ENCODE data around the gene UBE3C.
"Not testable (repeated sequence)": the region's sequence is repeated elsewhere in the genome, so short reads cannot be mapped to it uniquely, and the experiment has no call there.

Gene UBE3C

GRCh38 chr7:157269341-157270059, 130.8 kb downstream of the UBE3C start:
- Mint-ChIP-seq H3K27ac (peak overlapping the region; percentile 15), H3K9me3 (no peaks in the 10 kb centered on the region), H3K36me3 (peaks cover 11% of the 10 kb centered on the region), H3K4me3 (no peak overlapping the region), H3K4me1 (peaks cover 5% of the 10 kb centered on the region), H3K27me3 (no peaks in the 10 kb centered on the region)
- no peak for ATAC-seq (ENCODE audit: low read depth)
- no peak for DNase-seq (ENCODE audit: low spot score in 2 of 2)

GRCh38 chr7:157270060-157270444, 131.3 kb downstream of the UBE3C start:
- no peak for DNase-seq (ENCODE audit: low spot score in 2 of 2)
- H3K4me3 Mint-ChIP-seq = no peak overlapping the region
- no peaks in the 10 kb centered on the region for H3K27me3 Mint-ChIP-seq
- H3K27ac Mint-ChIP-seq = peak overlapping the region; percentile 15
- no peak for ATAC-seq (ENCODE audit: low read depth)
- peaks cover 9% of the 10 kb centered on the region for H3K36me3 Mint-ChIP-seq
- H3K9me3 Mint-ChIP-seq = no peaks in the 10 kb centered on the region
- peaks cover 5% of the 10 kb centered on the region for H3K4me1 Mint-ChIP-seq

GRCh38 chr7:157271315-157271990, 132.7 kb downstream of the UBE3C start:
- no peak for DNase-seq (ENCODE audit: low spot score in 2 of 2)
- Mint-ChIP-seq H3K9me3 (no peaks in the 10 kb centered on the region), H3K4me1 (peaks cover 5% of the 10 kb centered on the region), H3K4me3 (no peak overlapping the region), H3K27ac (no peak overlapping the region), H3K27me3 (no peaks in the 10 kb centered on the region), H3K36me3 (peaks cover 7% of the 10 kb centered on the region)
- no peak for ATAC-seq (ENCODE audit: low read depth)

- no peaks in the 10 kb centered on the region for H3K9me3 Mint-ChIP-seq
- no peak overlapping the region for H3K4me3 Mint-ChIP-seq
- no peaks in the 10 kb centered on the region for H3K27me3 Mint-ChIP-seq
- DNase-seq (ENCODE audit: low spot score in 2 of 2) (no peak), ATAC-seq (ENCODE audit: low read depth) (no peak)
- no peak overlapping the region for H3K27ac Mint-ChIP-seq
- peaks cover 5% of the 10 kb centered on the region for H3K4me1 Mint-ChIP-seq
- peaks cover 7% of the 10 kb centered on the region for H3K36me3 Mint-ChIP-seq
Measured at GRCh38 chr7:157271991-157272324, 133.2 kb downstream of the UBE3C start.

GRCh38 chr7:157272351-157273207, 133.9 kb downstream of the UBE3C start:
- H3K27ac Mint-ChIP-seq = no peak overlapping the region

GRCh38 chr7:157273208-157274093, 134.7 kb downstream of the UBE3C start:
- DNase-seq (ENCODE audit: low spot score in 2 of 2) (peak; percentile 49 to 70), ATAC-seq (ENCODE audit: low read depth) (peak; percentile 80)
- Mint-ChIP-seq H3K4me1 (peaks cover 8% of the 10 kb centered on the region), H3K4me3 (no peak overlapping the region), H3K36me3 (peaks cover 3% of the 10 kb centered on the region), H3K27ac (no peak overlapping the region), H3K27me3 (no peaks in the 10 kb centered on the region), H3K9me3 (no peaks in the 10 kb centered on the region)

More at GRCh38 chr7:157272351-157273207, 133.9 kb downstream of the UBE3C start:
- Mint-ChIP-seq H3K9me3 (no peaks in the 10 kb centered on the region), H3K4me1 (peaks cover 8% of the 10 kb centered on the region), H3K27me3 (no peaks in the 10 kb centered on the region), H3K36me3 (peaks cover 7% of the 10 kb centered on the region), H3K4me3 (no peak overlapping the region)
- DNase-seq (ENCODE audit: low spot score in 2 of 2) = no peak
- ATAC-seq (ENCODE audit: low read depth) = no peak

GRCh38 chr7:157274094-157274634, 135.4 kb downstream of the UBE3C start:
- H3K27me3 Mint-ChIP-seq; H3K27ac Mint-ChIP-seq; DNase-seq (ENCODE audit: low spot score in 2 of 2): not testable (repeated sequence)

GRCh38 chr7:157274991-157275427, 136.3 kb downstream of the UBE3C start:
- ATAC-seq (ENCODE audit: low read depth) (no peak), DNase-seq (ENCODE audit: low spot score in 2 of 2) (no peak)
- Mint-ChIP-seq H3K36me3 (no peaks in the 10 kb centered on the region), H3K27me3 (no peaks in the 10 kb centered on the region), H3K4me1 (peaks cover 8% of the 10 kb centered on the region), H3K4me3 (no peak overlapping the region), H3K9me3 (no peaks in the 10 kb centered on the region), H3K27ac (no peak overlapping the region)

More at GRCh38 chr7:157274094-157274634, 135.4 kb downstream of the UBE3C start:
- not testable (repeated sequence) for H3K4me3 Mint-ChIP-seq; H3K36me3 Mint-ChIP-seq; H3K4me1 Mint-ChIP-seq; H3K9me3 Mint-ChIP-seq; ATAC-seq (ENCODE audit: low read depth)

GRCh38 chr7:157276091-157276561, 137.4 kb downstream of the UBE3C start:
- H3K27me3 Mint-ChIP-seq = no peaks in the 10 kb centered on the region
- H3K4me3 Mint-ChIP-seq = no peak overlapping the region
- no peak overlapping the region for H3K27ac Mint-ChIP-seq
- no peaks in the 10 kb centered on the region for H3K36me3 Mint-ChIP-seq
- DNase-seq (ENCODE audit: low spot score in 2 of 2) = no peak
- H3K4me1 Mint-ChIP-seq = peaks cover 8% of the 10 kb centered on the region
- no peak for ATAC-seq (ENCODE audit: low read depth)
- no peaks in the 10 kb centered on the region for H3K9me3 Mint-ChIP-seq

GRCh38 chr7:157276731-157277562, 138.2 kb downstream of the UBE3C start:
- no peaks in the 10 kb centered on the region for H3K9me3 Mint-ChIP-seq
- DNase-seq (ENCODE audit: low spot score in 2 of 2) (no peak), ATAC-seq (ENCODE audit: low read depth) (peak; percentile 37)
- H3K27ac Mint-ChIP-seq = no peak overlapping the region
- H3K27me3 Mint-ChIP-seq = no peaks in the 10 kb centered on the region
- H3K4me1 Mint-ChIP-seq = peaks cover 8% of the 10 kb centered on the region
- no peak overlapping the region for H3K4me3 Mint-ChIP-seq
- no peaks in the 10 kb centered on the region for H3K36me3 Mint-ChIP-seq

- H3K27me3 Mint-ChIP-seq; H3K27ac Mint-ChIP-seq; ATAC-seq (ENCODE audit: low read depth); H3K36me3 Mint-ChIP-seq; H3K4me3 Mint-ChIP-seq; H3K9me3 Mint-ChIP-seq; DNase-seq (ENCODE audit: low spot score in 2 of 2); H3K4me1 Mint-ChIP-seq: not testable (repeated sequence)
Measured at GRCh38 chr7:157277568-157277967, 138.8 kb downstream of the UBE3C start.

- H3K4me1 Mint-ChIP-seq = peaks cover 5% of the 10 kb centered on the region
- H3K27ac Mint-ChIP-seq = no peak overlapping the region
- H3K36me3 Mint-ChIP-seq = no peaks in the 10 kb centered on the region
- no peaks in the 10 kb centered on the region for H3K27me3 Mint-ChIP-seq
- DNase-seq (ENCODE audit: low spot score in 2 of 2) (no peak), ATAC-seq (ENCODE audit: low read depth) (no peak)
- H3K4me3 Mint-ChIP-seq = peak overlapping the region; percentile 70
- no peaks in the 10 kb centered on the region for H3K9me3 Mint-ChIP-seq
Measured at GRCh38 chr7:157278167-157278790, 139.6 kb downstream of the UBE3C start.

Data from memory B cell (primary cell).